Heart left ventricle (tissue), 13 donors: Measurements from ENCODE around the gene TBC1D20.

Experiments used
- CTCF ChIP-seq, 12 donors: fragments of 200-600 bp; sonication (generic) in 4 of 12; IDR thresholded peaks; one replicate each; pipeline versions ENCODE4 v1.5.0 to v1.8.0; 2018 to 2022; ENCODE audit warnings: antibody characterized with exemption in 12 of 12, mild to moderate bottlenecking in 5 of 12
- POLR2A ChIP-seq, 2 donors: fragments of 450-650 bp; IDR thresholded peaks; one replicate each; pipeline ENCODE4 v1.6.1; 2017; ENCODE audit warnings: antibody characterized with exemption in 2 of 2, mild to moderate bottlenecking in 2 of 2, moderate library complexity in 2 of 2
- donor health status: ischemic (EF 13 %, LVEDD 7.1; RV severe dilation, severe dysfunction).
- donor health status: DM: no; HTN: yes; CAD: no.
- donor health status: DM: no; HTN: no; CAD: no.
- donor health status: ischemic (EF 25% LVEDD 6.9; RV normal size, moderate dysfunction).
- donor health status: ischemic (EF 25% LVEDD 5.7; RV mildly dilated, moderate dysfunction).
- donor health status: ischemic (EF 35%, LVEDD 5.7; RV mildly dilated, moderate dysfunction).
- donor health status: nonischemic (EF 11% LVEDD 7.7; RV severe dilation, severe dysfunction).
- donor health status: DM: yes; HTN: yes; CAD: no.
- donor health status: PGD.
- donor health status: ischemic (EF 29% LVEDD 5.4; RV normal size, mild dysfunction).
- donor health status: nonischemic (EF 23%, LVEDD 6.1; RV moderate dilation, normal function).

DNA sequence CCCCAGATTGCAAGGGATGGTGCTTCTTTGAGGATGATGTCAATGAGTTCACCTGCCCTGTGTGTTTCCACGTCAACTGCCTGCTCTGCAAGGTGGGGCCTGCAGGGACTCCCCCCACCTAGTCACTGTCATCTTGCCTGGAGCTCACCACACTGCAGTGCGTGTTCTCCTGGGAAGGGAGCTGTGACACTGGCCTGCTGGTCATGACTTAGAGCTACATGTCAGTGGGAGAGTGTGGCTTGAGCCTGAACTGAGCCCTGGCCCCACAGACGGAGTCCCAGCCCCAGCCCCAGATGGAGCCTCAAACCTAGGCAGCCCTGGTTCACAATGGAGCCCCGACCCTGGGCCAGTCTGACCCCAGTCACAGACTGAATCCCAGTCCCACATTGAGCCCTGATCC, 34.9 kb downstream of the TBC1D20 start:
- TF ChIP-seq CTCF (IDR thresholded peaks at IDR 0.05), result no peak
- no peak for TF ChIP-seq POLR2A (IDR thresholded peaks at IDR 0.05)
